HepG2 (cell line): ENCODE results near the gene HDLBP. TPM values are rescaled to one million over a fixed set of nuclear protein-coding genes. Genes with fewer than 3 reads are reported as not detected.

Experiments
- ARNT ChIP-seq: fragments of 450-650 bp; IDR thresholded peaks from 2 replicates; pipeline ENCODE4 v1.6.1; 2017
- DMAP1 ChIP-seq: IDR thresholded peaks from 2 replicates; pipeline ENCODE4 v1.6.1; 2016
- ELF1 ChIP-seq: sonication (generic); formaldehyde crosslinking; IDR thresholded peaks from 2 replicates; pipeline ENCODE4 v1.4.0; 2020; ENCODE audit warnings: missing genetic modification reagents
- HOXA5 ChIP-seq: sonication (generic); formaldehyde crosslinking; IDR thresholded peaks from 2 replicates; pipeline ENCODE4 v1.4.0; 2020; ENCODE audit warnings: missing genetic modification reagents
- KLF6 ChIP-seq: IDR thresholded peaks from 2 replicates; pipeline ENCODE4 v1.8.0; 2016; ENCODE audit warnings: missing biosample characterization, missing genetic modification reagents
- MIER3 ChIP-seq: IDR thresholded peaks from 2 replicates; pipeline ENCODE4 v1.6.1; 2016; ENCODE audit warnings: missing compliant biosample characterization, borderline replicate concordance
- NBN ChIP-seq: fragments of 450-650 bp; conservative IDR thresholded peaks from 2 replicates; pipeline ENCODE4 v1.6.1; 2017
- NFYB ChIP-seq: sonication (generic); formaldehyde crosslinking; IDR thresholded peaks from 2 replicates; pipeline ENCODE4 v1.4.0; 2020; ENCODE audit warnings: missing genetic modification reagents
- RBAK ChIP-seq: sonication (generic); formaldehyde crosslinking; IDR thresholded peaks from 2 replicates; pipeline ENCODE4 v1.5.1; 2020; ENCODE audit warnings: mild to moderate bottlenecking, missing genetic modification reagents
- RBM39 ChIP-seq: fragments of 200-400 bp; formaldehyde crosslinking; IDR thresholded peaks from one replicate; pipeline ENCODE4 v1.6.1; 2018; ENCODE audit warnings: antibody characterized with exemption, mild to moderate bottlenecking, low read depth, low read length; ENCODE audit not compliant: poor library complexity, severe bottlenecking
- RFXAP ChIP-seq: sonication (generic); formaldehyde crosslinking; IDR thresholded peaks from 2 replicates; pipeline ENCODE4 v1.4.0; 2020; ENCODE audit warnings: missing genetic modification reagents, borderline replicate concordance
- ZFP62 ChIP-seq: sonication (generic); formaldehyde crosslinking; IDR thresholded peaks from 2 replicates; pipeline ENCODE4 v1.4.0; 2020; ENCODE audit warnings: missing genetic modification reagents
- ZNF605 ChIP-seq: sonication (generic); formaldehyde crosslinking; IDR thresholded peaks from 2 replicates; pipeline ENCODE4 v1.8.0; 2022; ENCODE audit warnings: mild to moderate bottlenecking, missing genetic modification reagents
- ZNF619 ChIP-seq: sonication (generic); formaldehyde crosslinking; IDR thresholded peaks from 2 replicates; pipeline ENCODE4 v1.4.0; 2020; ENCODE audit warnings: mild to moderate bottlenecking, missing genetic modification reagents
- polyA plus RNA-seq, 8 experiments: library from polyadenylated mRNA; depleted of rRNA in 3 of 8; stranded (reverse) in 7 of 8; unstranded in 1 of 8; fragments of >200 nt; fragmentation: Illumina TruSeq in 4 of 8; extraction: Trizol in 4 of 8; gene quantifications; 2 replicates each; pipeline versions ENCODE4 v1.2.1 to v1.2.3, GENCODE V29; 2011 to 2016; ENCODE audit warnings: low read depth in 4 of 8, missing spikeins in 1 of 8, mixed read lengths in 1 of 8; ENCODE audit not compliant: insufficient read depth in 1 of 8
- total RNA-seq, 5 experiments: library from RNA; depleted of rRNA; stranded (reverse); fragments of >200 nt; fragmentation: Illumina TruSeq; extraction: Trizol; gene quantifications; 2 replicates each; pipeline ENCODE4 v1.2.3, GENCODE V29; 2016; ENCODE audit warnings: low read depth in 1 of 5
- TF ChIP-seq, protein P1 (sequence below): conservative IDR thresholded peaks from 2 replicates; pipeline ENCODE4 v1.6.1; 2018; ENCODE audit warnings: missing genetic modification reagents
- TF ChIP-seq, protein P2 (sequence below): sonication (generic); formaldehyde crosslinking; IDR thresholded peaks from 2 replicates; pipeline ENCODE4 v1.8.0; 2022; ENCODE audit warnings: missing genetic modification reagents, mild to moderate bottlenecking, borderline replicate concordance
- TF ChIP-seq, protein P3 (sequence below): sonication (generic); formaldehyde crosslinking; IDR thresholded peaks from 2 replicates; pipeline ENCODE4 v1.5.0; 2020; ENCODE audit warnings: missing genetic modification reagents
- TF ChIP-seq, protein P4 (sequence below): IDR thresholded peaks from 2 replicates; pipeline ENCODE4 v1.6.1; 2018; ENCODE audit warnings: missing genetic modification reagents, mild to moderate bottlenecking, missing compliant biosample characterization
- TF ChIP-seq, protein P5 (sequence below): sonication (generic); formaldehyde crosslinking; IDR thresholded peaks from 2 replicates; pipeline ENCODE4 v1.8.0; 2022; ENCODE audit warnings: mild to moderate bottlenecking, missing genetic modification reagents, moderate library complexity
- TF ChIP-seq, protein P6 (sequence below): sonication (generic); formaldehyde crosslinking; IDR thresholded peaks from 2 replicates; pipeline ENCODE4 v1.4.0; 2020; ENCODE audit warnings: missing genetic modification reagents
- TF ChIP-seq, protein P7 (sequence below): sonication (generic); formaldehyde crosslinking; IDR thresholded peaks from 2 replicates; pipeline ENCODE4 v1.5.1; 2020; ENCODE audit warnings: missing genetic modification reagents, mild to moderate bottlenecking, borderline replicate concordance

Gene HDLBP
- total and polyA plus RNA-seq, 2 of the 13 experiments (the other 11 are each of a cell fraction or from before 2014, with no cell fraction given) = 464 to 707 TPM

DNA sequence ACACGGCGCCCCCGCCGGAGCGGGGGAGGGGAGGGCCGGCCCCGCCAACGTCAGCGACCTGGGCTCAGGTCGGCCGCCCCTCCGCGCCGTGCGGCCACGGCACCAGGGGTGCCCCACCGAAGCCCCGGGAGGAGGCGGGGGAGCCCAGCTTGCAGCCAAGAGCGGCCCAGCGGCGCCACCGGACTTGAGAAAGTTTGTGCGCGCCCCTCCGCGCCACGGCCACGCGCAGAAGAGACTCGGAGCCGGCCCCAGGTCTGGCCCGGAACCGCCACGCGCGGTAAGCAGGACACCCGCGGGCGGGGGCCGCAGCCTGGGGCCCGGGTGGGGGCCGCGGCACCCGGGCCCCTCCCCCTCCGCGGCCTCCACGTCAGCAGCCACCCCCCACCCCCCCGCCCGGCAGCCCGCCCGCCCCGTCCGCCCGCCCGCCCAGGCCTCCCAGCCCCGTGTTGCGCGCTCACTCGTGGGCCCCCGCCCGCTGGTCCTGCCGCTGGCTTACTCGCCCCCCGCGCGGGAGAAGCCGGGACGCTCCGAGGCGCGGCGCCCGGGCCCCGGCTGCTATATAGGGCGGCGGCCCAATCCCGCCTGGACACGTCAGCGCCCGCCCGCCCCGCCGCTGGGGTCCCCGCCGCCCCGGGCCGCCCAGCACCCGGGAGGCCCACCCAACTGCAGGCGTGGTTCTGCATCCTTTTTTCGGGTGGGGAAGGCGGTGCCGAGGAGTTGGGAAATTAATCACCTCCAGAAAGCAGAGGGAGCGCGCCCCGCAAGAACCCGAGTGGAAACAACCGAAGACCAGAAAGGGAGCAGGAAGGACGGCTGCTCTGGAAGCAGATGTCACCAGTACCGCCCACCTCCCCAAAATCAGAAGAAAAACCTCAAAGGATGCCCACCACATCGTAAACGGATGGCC is 42.9 kb downstream of the HDLBP start (continued):
- TF ChIP-seq MIER3 (CRISPR knock-in tag) (no peak), HOXA5 (CRISPR knock-in tag) (peak; percentile 45), ELF1 (no peak), KLF6 (no peak), DMAP1 (CRISPR knock-in tag) (no peak), ARNT (no peak), ZNF619 (CRISPR knock-in tag) (no peak), ZNF605 (CRISPR knock-in tag) (no peak; the same call in 1 of the 2 replicates), NFYB (CRISPR knock-in tag) (peak; percentile 47; the same call in 1 of the 2 replicates), NBN (no peak), RBM39 (no peak), RBAK (CRISPR knock-in tag) (no peak), ZFP62 (no peak), RFXAP (CRISPR knock-in tag) (peak; percentile 30)
- TF ChIP-seq, protein P1, sequence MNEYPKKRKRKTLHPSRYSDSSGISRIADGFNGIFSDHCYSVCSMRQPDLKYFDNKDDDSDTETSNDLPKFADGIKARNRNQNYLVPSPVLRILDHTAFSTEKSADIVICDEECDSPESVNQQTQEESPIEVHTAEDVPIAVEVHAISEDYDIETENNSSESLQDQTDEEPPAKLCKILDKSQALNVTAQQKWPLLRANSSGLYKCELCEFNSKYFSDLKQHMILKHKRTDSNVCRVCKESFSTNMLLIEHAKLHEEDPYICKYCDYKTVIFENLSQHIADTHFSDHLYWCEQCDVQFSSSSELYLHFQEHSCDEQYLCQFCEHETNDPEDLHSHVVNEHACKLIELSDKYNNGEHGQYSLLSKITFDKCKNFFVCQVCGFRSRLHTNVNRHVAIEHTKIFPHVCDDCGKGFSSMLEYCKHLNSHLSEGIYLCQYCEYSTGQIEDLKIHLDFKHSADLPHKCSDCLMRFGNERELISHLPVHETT = no peak
- TF ChIP-seq, protein P2, sequence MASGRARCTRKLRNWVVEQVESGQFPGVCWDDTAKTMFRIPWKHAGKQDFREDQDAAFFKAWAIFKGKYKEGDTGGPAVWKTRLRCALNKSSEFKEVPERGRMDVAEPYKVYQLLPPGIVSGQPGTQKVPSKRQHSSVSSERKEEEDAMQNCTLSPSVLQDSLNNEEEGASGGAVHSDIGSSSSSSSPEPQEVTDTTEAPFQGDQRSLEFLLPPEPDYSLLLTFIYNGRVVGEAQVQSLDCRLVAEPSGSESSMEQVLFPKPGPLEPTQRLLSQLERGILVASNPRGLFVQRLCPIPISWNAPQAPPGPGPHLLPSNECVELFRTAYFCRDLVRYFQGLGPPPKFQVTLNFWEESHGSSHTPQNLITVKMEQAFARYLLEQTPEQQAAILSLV = 0 out of 2 replicates have a peak, but pooled peaks have one; percentile 23
- TF ChIP-seq, protein P3, sequence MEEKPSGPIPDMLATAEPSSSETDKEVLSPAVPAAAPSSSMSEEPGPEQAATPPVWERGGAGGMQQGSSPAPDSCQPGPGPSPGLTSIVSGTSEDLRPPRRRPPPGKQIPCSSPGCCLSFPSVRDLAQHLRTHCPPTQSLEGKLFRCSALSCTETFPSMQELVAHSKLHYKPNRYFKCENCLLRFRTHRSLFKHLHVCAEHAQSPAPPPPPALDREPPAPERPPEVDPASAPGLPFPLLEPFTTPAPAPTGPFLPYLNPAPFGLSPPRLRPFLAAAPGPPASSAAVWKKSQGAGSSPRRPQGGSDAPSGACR (CRISPR knock-in tag) = no peak
- TF ChIP-seq, protein P4, sequence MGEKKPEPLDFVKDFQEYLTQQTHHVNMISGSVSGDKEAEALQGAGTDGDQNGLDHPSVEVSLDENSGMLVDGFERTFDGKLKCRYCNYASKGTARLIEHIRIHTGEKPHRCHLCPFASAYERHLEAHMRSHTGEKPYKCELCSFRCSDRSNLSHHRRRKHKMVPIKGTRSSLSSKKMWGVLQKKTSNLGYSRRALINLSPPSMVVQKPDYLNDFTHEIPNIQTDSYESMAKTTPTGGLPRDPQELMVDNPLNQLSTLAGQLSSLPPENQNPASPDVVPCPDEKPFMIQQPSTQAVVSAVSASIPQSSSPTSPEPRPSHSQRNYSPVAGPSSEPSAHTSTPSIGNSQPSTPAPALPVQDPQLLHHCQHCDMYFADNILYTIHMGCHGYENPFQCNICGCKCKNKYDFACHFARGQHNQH (CRISPR knock-in tag) = no peak
- TF ChIP-seq, protein P5, sequence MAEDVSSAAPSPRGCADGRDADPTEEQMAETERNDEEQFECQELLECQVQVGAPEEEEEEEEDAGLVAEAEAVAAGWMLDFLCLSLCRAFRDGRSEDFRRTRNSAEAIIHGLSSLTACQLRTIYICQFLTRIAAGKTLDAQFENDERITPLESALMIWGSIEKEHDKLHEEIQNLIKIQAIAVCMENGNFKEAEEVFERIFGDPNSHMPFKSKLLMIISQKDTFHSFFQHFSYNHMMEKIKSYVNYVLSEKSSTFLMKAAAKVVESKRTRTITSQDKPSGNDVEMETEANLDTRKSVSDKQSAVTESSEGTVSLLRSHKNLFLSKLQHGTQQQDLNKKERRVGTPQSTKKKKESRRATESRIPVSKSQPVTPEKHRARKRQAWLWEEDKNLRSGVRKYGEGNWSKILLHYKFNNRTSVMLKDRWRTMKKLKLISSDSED = no peak
- TF ChIP-seq, protein P6, sequence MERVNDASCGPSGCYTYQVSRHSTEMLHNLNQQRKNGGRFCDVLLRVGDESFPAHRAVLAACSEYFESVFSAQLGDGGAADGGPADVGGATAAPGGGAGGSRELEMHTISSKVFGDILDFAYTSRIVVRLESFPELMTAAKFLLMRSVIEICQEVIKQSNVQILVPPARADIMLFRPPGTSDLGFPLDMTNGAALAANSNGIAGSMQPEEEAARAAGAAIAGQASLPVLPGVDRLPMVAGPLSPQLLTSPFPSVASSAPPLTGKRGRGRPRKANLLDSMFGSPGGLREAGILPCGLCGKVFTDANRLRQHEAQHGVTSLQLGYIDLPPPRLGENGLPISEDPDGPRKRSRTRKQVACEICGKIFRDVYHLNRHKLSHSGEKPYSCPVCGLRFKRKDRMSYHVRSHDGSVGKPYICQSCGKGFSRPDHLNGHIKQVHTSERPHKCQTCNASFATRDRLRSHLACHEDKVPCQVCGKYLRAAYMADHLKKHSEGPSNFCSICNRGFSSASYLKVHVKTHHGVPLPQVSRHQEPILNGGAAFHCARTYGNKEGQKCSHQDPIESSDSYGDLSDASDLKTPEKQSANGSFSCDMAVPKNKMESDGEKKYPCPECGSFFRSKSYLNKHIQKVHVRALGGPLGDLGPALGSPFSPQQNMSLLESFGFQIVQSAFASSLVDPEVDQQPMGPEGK = peak; percentile 15; the same call in 1 of the 2 replicates
- TF ChIP-seq, protein P7, sequence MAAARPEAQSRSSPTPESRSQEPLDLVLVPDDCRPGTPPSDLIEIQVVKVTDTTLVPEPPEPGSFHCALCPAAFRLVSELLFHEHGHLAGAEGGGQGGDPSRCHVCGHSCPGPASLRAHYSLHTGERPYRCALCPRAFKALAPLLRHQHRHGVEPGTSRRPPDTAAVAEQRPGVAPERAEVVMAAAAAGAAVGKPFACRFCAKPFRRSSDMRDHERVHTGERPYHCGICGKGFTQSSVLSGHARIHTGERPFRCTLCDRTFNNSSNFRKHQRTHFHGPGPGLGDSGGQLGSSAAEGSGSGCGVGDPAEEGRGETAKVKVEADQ (CRISPR knock-in tag) = 0 out of 2 replicates have a peak, but pooled peaks have one; percentile 8
